GM12874 (cell line): ENCODE measurements around the gene JCAD.

Experiments used
- TF ChIP-seq, protein P1 (sequence below): IDR thresholded peaks from 2 replicates; pipeline ENCODE4 v1.5.1; 2011; ENCODE audit warnings: low read depth, mild to moderate bottlenecking, control low read depth, low read length, moderate library complexity; ENCODE audit not compliant: insufficient read depth

Gene JCAD

GRCh38 chr10:30017966-30018365 lies 41.4 kb downstream of the JCAD start:
- TF ChIP-seq, protein P1, sequence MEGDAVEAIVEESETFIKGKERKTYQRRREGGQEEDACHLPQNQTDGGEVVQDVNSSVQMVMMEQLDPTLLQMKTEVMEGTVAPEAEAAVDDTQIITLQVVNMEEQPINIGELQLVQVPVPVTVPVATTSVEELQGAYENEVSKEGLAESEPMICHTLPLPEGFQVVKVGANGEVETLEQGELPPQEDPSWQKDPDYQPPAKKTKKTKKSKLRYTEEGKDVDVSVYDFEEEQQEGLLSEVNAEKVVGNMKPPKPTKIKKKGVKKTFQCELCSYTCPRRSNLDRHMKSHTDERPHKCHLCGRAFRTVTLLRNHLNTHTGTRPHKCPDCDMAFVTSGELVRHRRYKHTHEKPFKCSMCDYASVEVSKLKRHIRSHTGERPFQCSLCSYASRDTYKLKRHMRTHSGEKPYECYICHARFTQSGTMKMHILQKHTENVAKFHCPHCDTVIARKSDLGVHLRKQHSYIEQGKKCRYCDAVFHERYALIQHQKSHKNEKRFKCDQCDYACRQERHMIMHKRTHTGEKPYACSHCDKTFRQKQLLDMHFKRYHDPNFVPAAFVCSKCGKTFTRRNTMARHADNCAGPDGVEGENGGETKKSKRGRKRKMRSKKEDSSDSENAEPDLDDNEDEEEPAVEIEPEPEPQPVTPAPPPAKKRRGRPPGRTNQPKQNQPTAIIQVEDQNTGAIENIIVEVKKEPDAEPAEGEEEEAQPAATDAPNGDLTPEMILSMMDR, result no peak

DNA sequence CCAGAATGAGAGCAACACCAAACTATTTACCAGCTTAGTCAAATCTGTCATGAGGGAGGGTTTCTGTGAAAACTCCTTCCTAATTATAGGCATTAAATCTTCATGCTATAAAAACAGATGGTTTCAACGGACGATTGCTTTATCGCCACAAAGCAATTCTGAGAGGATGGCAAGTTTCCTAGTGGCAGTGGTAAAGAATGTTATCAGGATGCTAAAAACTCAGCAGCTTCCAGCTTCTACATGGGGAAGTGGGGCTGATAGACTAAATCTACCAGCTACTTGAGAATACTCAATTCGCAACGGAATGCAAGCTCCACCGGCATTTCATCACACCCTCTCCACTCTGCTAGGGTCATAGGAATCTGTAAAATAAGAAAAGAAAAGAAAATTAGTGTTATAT lies 41.8 kb downstream of the JCAD start:
- TF ChIP-seq, protein P1, result no peak

GRCh38 chr10:30014511-30014910 lies 44.9 kb downstream of the JCAD start:
- TF ChIP-seq, protein P1, result no peak

DNA sequence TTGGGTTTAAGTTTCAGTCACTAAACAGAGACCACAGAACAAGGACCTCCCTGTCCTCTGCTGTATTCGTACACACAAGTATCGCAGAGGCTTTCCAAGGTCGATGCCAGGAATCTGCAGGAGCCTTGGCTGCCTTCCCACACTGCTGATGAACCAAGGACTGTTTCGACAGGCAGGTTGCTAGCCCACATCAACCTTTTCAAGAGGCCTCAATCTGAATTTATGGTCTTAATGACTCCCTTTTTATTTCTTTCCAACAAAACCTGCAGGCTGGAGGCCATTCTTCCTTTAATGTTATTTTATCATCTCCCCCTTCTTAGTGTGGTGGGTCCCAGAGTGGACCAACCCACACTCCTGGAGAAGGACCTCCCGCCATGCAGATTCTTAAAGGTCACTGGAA lies 45.6 kb downstream of the JCAD start:
- TF ChIP-seq, protein P1, result no peak

GRCh38 chr10:30011956-30012647 lies 47.3 kb downstream of the JCAD start:
- TF ChIP-seq, protein P1, result no peak

GRCh38 chr10:30011396-30011795 lies 48.0 kb downstream of the JCAD start:
- TF ChIP-seq, protein P1, result no peak

GRCh38 chr10:30007406-30007805 lies 52.0 kb downstream of the JCAD start:
- TF ChIP-seq, protein P1, result no peak
